Measurements from ENCODE around the gene PFKFB1.
A peak's percentile ranks its signal among the peaks of the same experiment; 100 is the strongest.

The PFKFB1 gene

DNA sequence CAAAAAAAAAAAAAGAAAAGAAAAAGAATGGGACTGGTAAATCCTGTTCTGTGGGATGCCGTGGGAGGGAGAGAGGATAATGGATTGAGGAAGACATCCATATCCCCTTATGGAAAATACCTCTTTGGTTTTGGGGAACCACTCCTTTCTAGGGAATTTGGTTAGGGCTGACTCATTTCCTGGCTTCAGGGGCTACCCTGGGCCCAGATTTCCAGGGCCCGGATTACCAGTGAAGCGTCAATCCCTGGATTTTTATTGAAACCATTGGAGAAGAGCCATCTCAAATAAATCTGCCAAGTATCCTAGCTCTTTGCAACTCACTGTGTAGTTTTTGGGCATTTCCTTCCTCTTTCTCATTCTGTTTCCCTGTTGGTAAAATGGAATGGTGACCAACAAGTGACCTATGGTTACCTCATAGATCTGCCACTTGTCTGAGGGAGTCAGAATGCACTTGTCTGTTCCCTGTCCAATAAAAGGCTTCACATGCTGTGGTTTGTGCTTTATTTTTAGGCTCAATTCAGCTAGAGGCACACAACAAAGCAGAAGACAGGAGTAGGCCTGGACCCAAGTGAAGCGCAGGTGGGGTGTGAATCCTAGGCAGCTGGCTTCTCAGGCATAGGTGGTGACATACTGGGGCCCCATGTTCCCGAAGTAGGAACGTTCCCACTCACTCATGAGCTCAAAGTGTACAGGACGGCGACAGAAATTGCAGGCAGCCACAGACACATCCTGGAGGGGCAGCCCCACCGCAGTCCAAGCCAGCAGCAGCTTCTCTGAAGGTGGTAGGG lies 14.8 kb upstream of the PFKFB1 start:
- TF ChIP-seq, protein P1, sequence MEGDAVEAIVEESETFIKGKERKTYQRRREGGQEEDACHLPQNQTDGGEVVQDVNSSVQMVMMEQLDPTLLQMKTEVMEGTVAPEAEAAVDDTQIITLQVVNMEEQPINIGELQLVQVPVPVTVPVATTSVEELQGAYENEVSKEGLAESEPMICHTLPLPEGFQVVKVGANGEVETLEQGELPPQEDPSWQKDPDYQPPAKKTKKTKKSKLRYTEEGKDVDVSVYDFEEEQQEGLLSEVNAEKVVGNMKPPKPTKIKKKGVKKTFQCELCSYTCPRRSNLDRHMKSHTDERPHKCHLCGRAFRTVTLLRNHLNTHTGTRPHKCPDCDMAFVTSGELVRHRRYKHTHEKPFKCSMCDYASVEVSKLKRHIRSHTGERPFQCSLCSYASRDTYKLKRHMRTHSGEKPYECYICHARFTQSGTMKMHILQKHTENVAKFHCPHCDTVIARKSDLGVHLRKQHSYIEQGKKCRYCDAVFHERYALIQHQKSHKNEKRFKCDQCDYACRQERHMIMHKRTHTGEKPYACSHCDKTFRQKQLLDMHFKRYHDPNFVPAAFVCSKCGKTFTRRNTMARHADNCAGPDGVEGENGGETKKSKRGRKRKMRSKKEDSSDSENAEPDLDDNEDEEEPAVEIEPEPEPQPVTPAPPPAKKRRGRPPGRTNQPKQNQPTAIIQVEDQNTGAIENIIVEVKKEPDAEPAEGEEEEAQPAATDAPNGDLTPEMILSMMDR (IDR thresholded peaks at IDR 0.05; ENCODE audit: low read depth, low read length), result no peak
- no peak overlapping the region for H3K4me3 ChIP-seq (replicated peaks in 1 of 2; ENCODE audit: low read depth in 2 of 2, low read length in 2 of 2)
- DNase-seq (ENCODE audit: low read depth in 2 of 2), result peak in 1 of 2 donors; percentile 15

DNA sequence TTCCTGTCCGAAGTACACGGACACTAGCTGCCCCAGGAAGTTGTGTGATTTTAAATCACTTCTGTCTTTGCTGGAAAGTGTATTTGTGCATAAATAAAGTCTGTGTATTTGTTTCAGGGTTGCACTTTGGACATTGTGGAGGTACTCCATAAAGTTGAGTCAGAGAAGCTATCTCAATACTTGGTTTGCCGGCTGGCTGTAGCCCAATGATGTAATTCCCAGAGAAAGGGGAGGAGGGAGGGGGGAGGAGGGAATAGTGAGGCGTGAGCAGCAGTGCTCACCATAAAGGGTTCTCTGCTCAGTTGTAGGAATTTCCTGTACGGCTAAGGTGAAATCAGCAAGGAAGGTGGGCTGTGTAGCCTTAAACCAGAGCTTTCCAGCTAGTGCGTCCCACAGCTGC lies 13.7 kb upstream of the PFKFB1 start:
- TF ChIP-seq, protein P1 (IDR thresholded peaks at IDR 0.05; ENCODE audit: low read depth, low read length), result no peak
- H3K4me3 ChIP-seq (replicated peaks in 1 of 2; ENCODE audit: low read depth in 2 of 2, low read length in 2 of 2), result no peak overlapping the region
- DNase-seq (ENCODE audit: low read depth in 2 of 2), result peak; percentile 67 to 70

DNA sequence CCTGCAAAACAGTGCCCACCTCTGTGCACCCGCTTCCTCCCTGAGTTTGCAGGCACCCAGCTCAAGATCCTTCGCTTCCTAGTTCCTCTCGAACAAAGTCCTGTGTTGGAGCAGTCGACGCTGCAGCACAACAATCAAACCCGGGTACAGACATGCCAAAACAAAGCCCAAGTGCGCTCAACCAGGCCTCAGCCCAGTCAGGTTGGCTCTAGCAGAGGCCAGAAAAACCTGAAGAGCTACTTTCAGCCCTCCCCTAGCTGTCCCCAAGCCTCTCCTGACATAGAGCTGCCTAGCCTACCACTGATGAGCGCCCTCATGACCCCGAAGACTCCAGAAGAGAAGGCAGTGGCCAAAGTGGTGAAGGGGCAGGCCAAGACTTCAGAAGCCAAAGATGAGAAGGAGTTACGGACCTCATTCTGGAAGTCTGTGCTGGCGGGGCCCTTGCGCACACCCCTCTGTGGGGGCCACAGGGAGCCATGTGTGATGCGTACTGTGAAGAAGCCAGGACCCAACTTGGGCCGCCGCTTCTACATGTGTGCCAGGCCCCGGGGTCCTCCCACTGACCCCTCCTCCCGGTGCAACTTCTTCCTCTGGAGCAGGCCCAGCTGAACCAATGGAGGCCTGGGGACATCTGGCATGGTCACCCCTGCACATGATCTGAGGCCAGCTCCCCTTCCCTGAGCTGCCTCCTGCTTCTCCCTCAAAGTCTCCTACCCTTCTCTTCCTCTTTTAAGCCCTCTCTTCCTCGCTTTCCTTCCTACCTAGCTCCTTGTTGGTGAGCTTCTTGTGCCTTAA lies 13.0 kb upstream of the PFKFB1 start:
- TF ChIP-seq, protein P1 (IDR thresholded peaks at IDR 0.05; ENCODE audit: low read depth, low read length), result no peak
- no peak overlapping the region for H3K4me3 ChIP-seq (replicated peaks in 1 of 2; ENCODE audit: low read depth in 2 of 2, low read length in 2 of 2)
- no peak for DNase-seq (ENCODE audit: low read depth in 2 of 2)

DNA sequence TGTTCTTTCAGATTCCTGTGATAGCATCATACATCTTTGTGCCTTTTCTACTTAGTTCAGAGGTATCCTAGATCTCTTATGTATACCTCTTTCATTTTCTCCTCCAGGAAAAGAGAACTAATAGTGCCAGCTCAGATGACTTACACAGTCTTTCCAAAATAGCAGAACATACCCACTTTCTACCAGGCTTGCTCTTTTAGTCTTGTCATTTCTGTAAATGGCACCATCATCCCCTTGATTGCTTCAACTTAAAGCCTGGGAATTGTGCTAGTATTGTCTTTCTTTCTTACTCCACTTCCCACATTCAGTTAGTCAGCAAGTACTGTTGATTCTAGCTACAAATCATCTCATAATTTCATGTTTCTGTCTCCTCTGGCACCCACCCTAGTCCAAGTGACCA lies 11.3 kb upstream of the PFKFB1 start:
- H3K4me3 ChIP-seq (replicated peaks in 1 of 2; ENCODE audit: low read depth in 2 of 2, low read length in 2 of 2), result no peak overlapping the region
- DNase-seq (ENCODE audit: low read depth in 2 of 2), result no peak
- TF ChIP-seq, protein P1 (IDR thresholded peaks at IDR 0.05; ENCODE audit: low read depth, low read length), result no peak

DNA sequence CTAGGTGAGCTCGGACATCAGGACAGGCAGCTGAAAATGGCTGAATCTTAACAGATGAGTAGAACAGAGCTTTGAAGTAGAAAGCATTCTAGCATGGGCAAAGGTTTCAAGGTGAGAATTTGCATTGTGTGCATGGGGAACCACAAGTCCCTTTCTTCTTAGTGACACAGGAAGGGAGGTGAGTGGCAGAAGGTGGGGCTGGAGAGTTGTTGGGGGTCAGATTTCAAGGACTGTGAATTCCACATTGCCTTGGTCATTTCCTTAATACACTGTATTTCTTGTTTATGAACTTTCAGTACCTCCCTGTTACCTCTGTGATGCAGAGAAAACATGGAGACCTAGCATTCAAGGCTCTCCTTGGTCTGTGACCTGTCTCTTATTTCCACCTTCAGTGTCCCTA lies 10.2 kb upstream of the PFKFB1 start:
- DNase-seq (ENCODE audit: low read depth in 2 of 2), result no peak
- TF ChIP-seq, protein P1 (IDR thresholded peaks at IDR 0.05; ENCODE audit: low read depth, low read length), result no peak
- H3K4me3 ChIP-seq (replicated peaks in 1 of 2; ENCODE audit: low read depth in 2 of 2, low read length in 2 of 2), result no peak overlapping the region

DNA sequence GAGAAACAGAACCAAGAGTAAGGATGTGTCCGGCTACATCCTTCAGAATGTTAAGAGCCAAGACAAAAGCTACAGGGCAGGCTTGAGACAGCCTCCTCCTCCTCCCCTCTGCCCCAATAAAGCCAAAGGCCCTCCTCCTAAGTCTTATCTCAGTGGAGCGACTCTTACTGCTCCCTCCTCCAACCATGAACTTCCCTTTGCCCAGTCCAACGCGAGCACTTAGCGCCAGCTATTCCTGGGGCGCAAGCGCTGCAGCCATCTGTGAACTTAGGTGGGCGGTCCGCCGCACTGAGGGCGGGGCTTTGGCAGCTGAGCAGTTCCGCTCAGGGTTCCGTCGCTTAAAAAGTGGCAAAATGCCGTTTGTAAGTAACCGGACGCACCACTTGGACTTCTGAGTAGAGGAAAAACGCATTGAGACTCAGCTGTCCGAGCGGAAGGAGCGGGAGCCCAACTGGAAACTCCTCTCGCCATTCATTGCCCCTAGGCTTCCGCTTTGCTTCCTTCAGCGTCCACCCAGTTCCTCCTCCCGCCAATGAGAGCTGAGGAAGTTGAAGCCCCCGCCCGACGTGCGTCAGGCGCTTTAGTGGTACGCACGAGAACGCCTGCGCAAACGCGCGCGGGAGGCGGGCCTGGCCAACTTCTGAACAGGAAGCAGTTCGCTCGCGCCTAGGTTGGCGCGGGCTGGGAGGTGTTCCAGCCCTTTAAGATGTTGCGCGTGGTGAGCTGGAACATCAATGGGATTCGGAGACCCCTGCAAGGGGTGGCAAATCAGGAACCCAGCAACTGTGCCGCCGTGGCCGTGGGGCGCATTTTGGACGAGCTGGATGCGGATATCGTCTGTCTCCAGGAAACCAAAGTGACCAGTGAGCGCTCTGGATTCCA lies 6.0 kb upstream of the PFKFB1 start, which contains the start of gene APEX2:
APEX2 (plus strand) TSS at position 647 of the 882 bp plus-strand sequence; CDS start at position 707, 60 bp downstream.
- TF ChIP-seq, protein P1 (IDR thresholded peaks at IDR 0.05; ENCODE audit: low read depth, low read length), result no peak
- DNase-seq (ENCODE audit: low read depth in 2 of 2), result peak; percentile 90 to 95
- H3K4me3 ChIP-seq (replicated peaks in 1 of 2; ENCODE audit: low read depth in 2 of 2, low read length in 2 of 2), result peak within 1 kb of the TSS; percentile 63 to 70
